ENCODE data around the gene ATXN1.

Gene ATXN1

GRCh38 chr6:16782278-16782677, 21.0 kb upstream of the ATXN1 start:
- TF ChIP-seq, protein P1, sequence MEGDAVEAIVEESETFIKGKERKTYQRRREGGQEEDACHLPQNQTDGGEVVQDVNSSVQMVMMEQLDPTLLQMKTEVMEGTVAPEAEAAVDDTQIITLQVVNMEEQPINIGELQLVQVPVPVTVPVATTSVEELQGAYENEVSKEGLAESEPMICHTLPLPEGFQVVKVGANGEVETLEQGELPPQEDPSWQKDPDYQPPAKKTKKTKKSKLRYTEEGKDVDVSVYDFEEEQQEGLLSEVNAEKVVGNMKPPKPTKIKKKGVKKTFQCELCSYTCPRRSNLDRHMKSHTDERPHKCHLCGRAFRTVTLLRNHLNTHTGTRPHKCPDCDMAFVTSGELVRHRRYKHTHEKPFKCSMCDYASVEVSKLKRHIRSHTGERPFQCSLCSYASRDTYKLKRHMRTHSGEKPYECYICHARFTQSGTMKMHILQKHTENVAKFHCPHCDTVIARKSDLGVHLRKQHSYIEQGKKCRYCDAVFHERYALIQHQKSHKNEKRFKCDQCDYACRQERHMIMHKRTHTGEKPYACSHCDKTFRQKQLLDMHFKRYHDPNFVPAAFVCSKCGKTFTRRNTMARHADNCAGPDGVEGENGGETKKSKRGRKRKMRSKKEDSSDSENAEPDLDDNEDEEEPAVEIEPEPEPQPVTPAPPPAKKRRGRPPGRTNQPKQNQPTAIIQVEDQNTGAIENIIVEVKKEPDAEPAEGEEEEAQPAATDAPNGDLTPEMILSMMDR (IDR thresholded peaks at IDR 0.05; ENCODE audit: extremely low read depth, missing control alignments) = no peak
- no peak for DNase-seq (ENCODE audit: low spot score)

DNA sequence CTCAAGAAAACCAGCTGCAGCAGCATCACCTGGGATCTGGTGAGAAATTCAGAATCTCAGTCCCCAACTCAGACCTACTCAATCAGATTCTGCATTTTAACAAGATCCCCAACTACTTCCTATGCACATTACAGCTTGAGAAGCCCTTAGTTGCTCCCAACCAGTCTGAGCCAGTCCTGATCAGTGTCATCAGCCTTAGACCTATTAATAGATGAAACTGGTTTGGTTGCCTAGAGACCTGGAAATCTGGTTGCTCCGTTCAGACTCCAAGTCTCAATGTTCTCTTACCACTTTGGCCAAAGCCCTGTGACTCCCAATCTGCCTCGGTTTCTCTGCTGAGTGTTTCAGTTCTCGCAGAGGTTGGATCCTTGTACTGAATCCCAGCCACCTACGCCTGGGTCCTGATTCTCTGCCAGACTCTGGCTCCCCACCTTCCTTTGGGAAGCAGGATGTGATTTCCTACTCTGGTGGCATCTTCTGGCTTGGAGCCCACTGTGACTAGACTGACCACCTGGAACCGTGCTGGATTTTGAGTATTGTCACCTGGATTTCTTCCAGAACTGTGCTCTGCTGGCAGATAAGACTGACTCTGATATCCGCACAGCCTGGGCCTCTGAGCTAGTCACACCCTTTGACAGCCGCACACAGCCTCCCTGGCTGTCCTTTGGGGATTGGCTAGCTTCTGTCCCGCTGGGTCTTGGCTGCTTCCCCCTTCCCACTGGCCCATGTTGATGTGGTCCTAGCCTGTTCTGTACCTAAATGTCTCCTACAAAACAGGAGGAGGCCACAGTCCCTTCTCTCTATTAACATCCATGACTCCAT, 20.3 kb upstream of the ATXN1 start:
- no peak for DNase-seq (ENCODE audit: low spot score)
- TF ChIP-seq, protein P1 (IDR thresholded peaks at IDR 0.05; ENCODE audit: extremely low read depth, missing control alignments) = no peak

DNA sequence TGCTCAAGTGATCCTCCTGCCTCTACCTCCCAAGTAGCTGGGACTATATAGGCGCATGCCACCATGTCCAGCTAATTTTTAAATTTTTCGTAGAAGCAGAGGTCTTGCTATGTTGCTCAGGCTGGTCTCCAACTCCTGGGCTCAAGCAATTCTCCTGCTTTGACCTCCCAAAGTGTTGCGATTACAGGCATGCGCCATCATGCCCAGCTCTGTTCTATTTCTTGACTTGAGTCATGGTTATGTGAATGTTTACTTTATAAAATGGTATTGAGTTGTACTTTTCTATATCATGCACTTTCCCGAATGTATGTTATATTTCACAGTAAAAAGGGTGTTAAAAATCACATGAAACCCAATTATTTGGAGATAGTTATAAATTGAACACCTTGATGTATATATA, 17.3 kb upstream of the ATXN1 start:
- TF ChIP-seq, protein P1 (IDR thresholded peaks at IDR 0.05; ENCODE audit: extremely low read depth, missing control alignments) = no peak
- no peak for DNase-seq (ENCODE audit: low spot score)

DNA sequence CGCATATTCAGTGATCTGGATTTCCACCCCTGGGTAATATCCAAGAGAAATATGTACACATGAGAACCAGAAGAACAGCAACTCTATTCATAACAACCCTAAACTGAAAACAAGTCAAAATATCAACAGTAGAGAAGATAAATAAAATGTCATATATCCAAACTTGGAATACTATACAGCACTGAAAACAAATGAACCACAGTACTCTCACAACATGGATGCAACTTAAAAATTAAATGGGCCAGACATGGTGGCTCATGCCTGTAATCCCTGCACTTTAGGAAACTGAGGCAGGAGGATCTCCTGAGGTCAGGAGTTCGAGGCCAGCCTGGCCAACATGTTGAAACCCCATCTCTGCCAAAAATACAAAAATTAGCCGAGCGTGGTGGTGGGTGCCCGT, 16.5 kb upstream of the ATXN1 start:
- TF ChIP-seq, protein P1 (IDR thresholded peaks at IDR 0.05; ENCODE audit: extremely low read depth, missing control alignments) = no peak
- DNase-seq (ENCODE audit: low spot score) = no peak

DNA sequence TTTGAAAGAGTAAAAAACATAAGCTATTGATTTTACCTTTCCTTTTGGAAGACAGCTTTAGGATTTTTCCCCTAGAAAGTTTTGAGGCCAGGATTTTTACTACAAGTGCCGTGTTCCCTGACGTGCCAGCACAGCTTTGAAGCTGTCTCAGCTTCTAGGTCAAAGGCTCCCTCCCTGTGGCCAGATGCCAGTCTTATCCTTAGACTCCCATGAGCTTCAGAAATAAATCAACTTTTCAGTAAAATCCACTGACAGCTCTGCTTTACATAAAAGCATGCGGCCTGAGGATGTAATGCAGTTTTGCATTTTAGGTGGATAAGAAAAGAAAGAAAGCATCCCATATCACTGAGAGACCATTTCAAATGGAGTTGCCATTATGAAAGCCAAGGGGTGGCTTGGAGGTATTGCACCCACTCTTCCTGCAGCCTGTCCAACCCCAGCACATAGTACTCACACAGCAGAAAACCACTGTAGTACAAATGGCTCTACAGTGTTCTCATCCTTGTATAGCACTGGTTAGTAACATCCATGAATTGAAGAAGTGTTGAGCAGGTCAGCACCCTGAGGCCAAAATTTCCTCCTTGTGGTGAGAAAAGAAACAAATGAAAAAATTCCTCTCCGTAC, 15.2 kb upstream of the ATXN1 start:
- TF ChIP-seq, protein P1 (IDR thresholded peaks at IDR 0.05; ENCODE audit: extremely low read depth, missing control alignments) = no peak
- no peak for DNase-seq (ENCODE audit: low spot score)

DNA sequence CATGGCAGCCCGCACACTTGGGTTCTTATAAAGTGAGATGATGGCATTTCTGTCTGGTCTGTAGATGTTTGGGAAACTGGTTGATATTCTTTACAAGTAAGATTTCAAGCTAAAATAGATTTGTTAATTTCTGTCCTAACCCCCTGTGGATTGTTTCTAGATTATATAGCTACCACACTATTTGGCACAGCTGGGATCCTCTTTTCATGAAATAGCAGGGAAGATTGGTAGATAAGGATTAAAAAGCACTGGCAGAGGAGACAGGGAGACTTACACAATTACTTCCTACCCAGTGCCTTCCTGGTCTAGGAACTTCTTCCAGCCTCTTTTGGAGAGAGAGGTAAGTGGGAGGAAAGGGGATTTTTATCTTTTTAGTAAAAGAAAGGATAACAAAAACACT, 13.2 kb upstream of the ATXN1 start:
- TF ChIP-seq, protein P1 (IDR thresholded peaks at IDR 0.05; ENCODE audit: extremely low read depth, missing control alignments) = no peak
- no peak for DNase-seq (ENCODE audit: low spot score)

DNA sequence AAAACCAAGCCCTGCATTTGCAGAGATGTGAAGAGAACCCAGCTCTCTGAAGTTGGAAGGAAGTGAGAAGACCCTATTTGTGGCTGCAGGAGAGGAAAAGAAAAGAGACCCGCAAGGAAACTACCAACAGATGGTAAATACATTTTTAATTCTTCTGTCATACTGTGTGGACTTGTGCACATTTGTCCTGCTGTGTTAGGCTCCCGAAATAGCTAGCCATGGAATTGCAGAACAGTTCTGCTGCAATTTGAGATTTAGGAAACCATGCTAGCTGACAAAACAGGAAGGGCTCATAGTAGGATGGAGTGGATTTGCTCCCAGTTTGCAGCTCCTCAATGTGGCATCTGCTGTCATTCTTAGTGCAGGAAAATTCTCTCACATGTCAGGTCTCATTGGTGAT, 12.1 kb upstream of the ATXN1 start:
- DNase-seq (ENCODE audit: low spot score) = no peak
- TF ChIP-seq, protein P1 (IDR thresholded peaks at IDR 0.05; ENCODE audit: extremely low read depth, missing control alignments) = no peak
